ENCODE data around the gene ERBB4. TPM values are rescaled to one million over a fixed set of nuclear protein-coding genes. Genes with fewer than 3 reads are reported as not detected.

Gene ERBB4
- total and polyA plus RNA-seq, 10 of the 15 experiments (the other 5 are each of a cell fraction or from before 2014, with no cell fraction given): under 0.01 to 0.23 (median 0.01) TPM; not detected in 4

GRCh38 chr2:211837706-211838105 is 700.9 kb downstream of the ERBB4 start:
- BruUV-seq (replicated peaks): no TSS peak
- Histone ChIP-seq H4K20me1 (ENCODE audit: control insufficient read depth, insufficient read depth) (no peaks in the 10 kb centered on the region), H3K9ac (ENCODE audit: control insufficient read depth, insufficient read depth, low read length) (no peak overlapping the region), H3K27me3 (replicated peaks in 1 of 2; ENCODE audit: control insufficient read depth in 2 of 2, insufficient read depth in 2 of 2, low read length in 1 of 2) (no peaks in the 10 kb centered on the region), H3K9me3 (replicated peaks; ENCODE audit: control insufficient read depth, insufficient read depth, low read length) (no peaks in the 10 kb centered on the region), H3K36me3 (ENCODE audit: control insufficient read depth in 2 of 2, insufficient read depth in 2 of 2, low read length in 1 of 2) (no peaks in the 10 kb centered on the region), H3K4me2 (ENCODE audit: control insufficient read depth, insufficient read depth) (no peak overlapping the region), H3K4me1 (ENCODE audit: control insufficient read depth, insufficient read depth, low read length) (no peaks in the 10 kb centered on the region), H3K4me3 (no peak overlapping the region), H3K79me2 (ENCODE audit: control insufficient read depth, insufficient read depth, low read length) (no peaks in the 10 kb centered on the region), H2AFZ (ENCODE audit: control insufficient read depth, low read depth, low read length) (no peak overlapping the region), H3K27ac (ENCODE audit: control insufficient read depth, insufficient read depth) (no peak overlapping the region)
- ATAC-seq (no peak), DNase-seq (ENCODE audit: low read depth, low spot score) (no peak), FAIRE-seq (no peak)
- in situ Hi-C loops (cut with MboI): no loop called here
- ChIA-PET CTCF (no interaction called here), POLR2A (no interaction called here), RAD21 (ENCODE audit: unreplicated experiment) (no interaction called here), SMC1A (ENCODE audit: uncharacterized antibody, unreplicated experiment) (no interaction called here)
- intact Hi-C loops (cut with micrococcal nuclease; ENCODE audit: unreplicated experiment): no loop called here
- WGBS (ENCODE audit: insufficient coverage, insufficient replicate concordance, low lambda C conversion rate, missing lambda C conversion rate): 50% methylated on average over 2 of the region's 2 CpGs
- no peak for TF ChIP-seq NKRF (conservative IDR thresholded peaks at IDR 0.05)
- TF ChIP-seq SMC3 (IDR thresholded peaks at IDR 0.05; ENCODE audit: borderline replicate concordance, low read length): no peak
- TF ChIP-seq BRCA1 (IDR thresholded peaks at IDR 0.05; ENCODE audit: low read depth, low read length): no peak
- no peak for TF ChIP-seq ELK1 (IDR thresholded peaks at IDR 0.05; ENCODE audit: low read depth, low read length)
- no peak for TF ChIP-seq CBX5 (IDR thresholded peaks at IDR 0.05; ENCODE audit: low read depth)
- no peak for TF ChIP-seq SIX5 (IDR thresholded peaks at IDR 0.05; ENCODE audit: low read depth, low read length, severe bottlenecking)
- no peak for TF ChIP-seq NBN (IDR thresholded peaks at IDR 0.05)
- TF ChIP-seq SREBF1 (IDR thresholded peaks at IDR 0.05; ENCODE audit: low read length): no peak
- TF ChIP-seq HCFC1 (IDR thresholded peaks at IDR 0.05; ENCODE audit: low read length): no peak
- TF ChIP-seq PKNOX1 (IDR thresholded peaks at IDR 0.05): no peak
- TF ChIP-seq BCLAF1 (IDR thresholded peaks at IDR 0.05): no peak
- TF ChIP-seq IRF3 (IDR thresholded peaks at IDR 0.05): no peak
- no peak for TF ChIP-seq NFYB (IDR thresholded peaks at IDR 0.05; ENCODE audit: insufficient read depth, low read depth, low read length)
- TF ChIP-seq MYC (IDR thresholded peaks at IDR 0.05; ENCODE audit: insufficient read depth, insufficient read length, insufficient replicate concordance, low read length, severe bottlenecking): no peak
